HG03432 (cell line): Measurements from ENCODE around the gene EXO1.
"Not testable (repeated sequence)": the region's sequence is repeated elsewhere in the genome, so short reads cannot be mapped to it uniquely, and the experiment has no call there.

Source experiments
- ATAC-seq: cut with Tn5 transposase; IDR thresholded peaks from one replicate; pipeline ENCODE4 v1.9.1; 2021; ENCODE audit warnings: mild to moderate bottlenecking, moderate library complexity; ENCODE audit not compliant: unreplicated experiment

Gene EXO1

DNA sequence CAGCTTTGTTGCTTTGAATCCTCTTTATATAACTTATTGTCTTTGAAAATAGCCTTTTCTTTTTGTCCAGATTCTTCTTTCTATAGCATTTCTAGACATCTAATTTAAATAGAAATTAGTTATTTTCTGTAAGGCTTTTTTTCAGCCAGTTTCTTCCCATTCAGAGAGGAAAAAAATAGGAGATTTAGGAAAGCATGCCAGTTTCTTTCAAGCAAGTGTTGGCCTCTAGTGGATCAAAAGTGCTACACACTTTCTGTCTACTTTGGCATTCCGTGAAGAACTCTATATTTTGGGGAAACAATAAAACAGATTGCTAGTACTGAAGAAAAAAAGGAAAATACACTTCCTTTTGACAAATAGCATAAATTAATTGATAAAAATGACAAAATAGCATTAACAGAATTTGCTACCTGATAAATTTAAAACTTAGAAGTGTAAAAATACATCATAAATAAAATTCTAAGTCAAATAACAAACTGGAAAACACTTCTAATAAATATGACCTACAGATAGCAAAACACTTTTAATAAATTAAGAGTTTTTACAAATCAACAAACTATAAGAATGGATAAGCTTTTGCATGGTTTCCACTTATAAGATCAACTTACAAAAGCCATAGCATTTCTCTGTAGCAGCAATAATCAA is 13.1 kb upstream of the EXO1 start:
- no peak for ATAC-seq

DNA sequence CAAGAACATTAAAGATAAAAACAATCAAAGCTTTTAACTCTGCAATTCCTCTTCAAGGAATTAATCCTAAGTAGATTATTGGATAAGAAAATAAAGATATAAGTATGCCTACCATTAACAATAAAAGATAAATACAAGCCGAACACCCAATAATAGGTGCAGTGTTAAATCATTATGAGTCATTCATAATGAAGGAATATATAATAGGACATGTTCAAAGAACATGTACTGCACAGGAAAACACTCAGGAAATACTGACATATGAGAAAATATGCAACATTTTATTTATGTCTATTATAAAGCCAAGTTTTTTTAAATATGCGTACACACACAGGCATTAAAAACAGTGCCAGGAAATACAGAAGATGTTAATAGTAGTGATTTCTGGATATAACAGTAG is 11.1 kb upstream of the EXO1 start:
- no peak for ATAC-seq

DNA sequence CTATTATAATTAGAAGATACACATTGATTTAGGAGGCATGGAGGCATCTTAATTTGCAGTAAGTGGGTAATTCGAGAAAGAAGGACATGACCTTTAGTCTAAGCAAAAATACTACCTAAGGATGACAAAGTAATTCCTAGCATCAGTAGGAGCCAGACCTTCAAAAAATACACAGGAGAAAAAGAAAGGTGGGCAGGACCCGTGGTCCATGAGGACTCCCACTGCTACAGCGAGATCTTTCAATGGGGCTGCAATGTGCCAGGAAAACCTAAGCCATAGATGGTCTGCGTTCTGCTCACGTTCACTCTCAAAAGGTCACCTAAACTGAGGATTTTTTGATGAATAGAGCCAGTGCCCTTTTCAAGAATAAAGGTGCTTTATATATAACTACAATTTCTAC is 10.6 kb upstream of the EXO1 start:
- ATAC-seq = no peak

DNA sequence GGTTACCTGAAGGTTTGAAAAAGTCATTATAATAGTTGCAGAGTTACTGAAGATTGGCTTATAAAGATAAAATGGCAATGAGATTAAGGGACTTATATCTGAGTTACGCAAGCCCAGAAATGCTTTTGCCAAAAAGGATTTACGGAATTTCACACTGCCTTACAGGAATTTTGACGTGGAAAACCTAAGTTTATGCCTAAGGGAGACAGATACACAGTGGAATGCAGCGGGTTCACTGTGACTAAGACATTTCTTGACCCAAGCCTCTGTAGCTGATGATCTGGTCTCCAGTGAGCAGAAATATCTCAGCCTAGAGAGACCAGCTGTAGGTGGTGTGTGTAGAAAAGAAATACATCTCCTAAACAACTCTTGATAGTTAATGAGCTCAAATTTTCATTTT is 10.1 kb upstream of the EXO1 start:
- ATAC-seq = no peak

DNA sequence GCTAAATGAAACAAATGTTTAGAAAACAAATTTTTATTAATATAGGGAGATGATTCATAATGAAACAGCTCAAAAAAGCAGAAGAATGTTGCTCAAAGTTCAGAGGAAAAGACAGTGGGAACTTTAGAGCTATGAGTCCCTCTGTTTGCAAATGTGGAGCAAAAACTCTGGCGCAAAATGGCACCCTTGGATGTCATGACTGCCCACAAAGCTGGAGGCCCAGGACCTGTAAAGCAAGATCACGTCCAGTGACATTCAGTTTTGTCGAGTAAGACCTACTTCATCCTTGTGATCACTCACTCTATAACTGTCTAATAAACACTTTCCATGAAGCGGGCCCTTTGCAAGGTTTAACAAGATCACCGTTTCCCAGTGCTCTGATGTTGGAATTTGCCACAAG is 9.1 kb upstream of the EXO1 start:
- ATAC-seq = no peak

DNA sequence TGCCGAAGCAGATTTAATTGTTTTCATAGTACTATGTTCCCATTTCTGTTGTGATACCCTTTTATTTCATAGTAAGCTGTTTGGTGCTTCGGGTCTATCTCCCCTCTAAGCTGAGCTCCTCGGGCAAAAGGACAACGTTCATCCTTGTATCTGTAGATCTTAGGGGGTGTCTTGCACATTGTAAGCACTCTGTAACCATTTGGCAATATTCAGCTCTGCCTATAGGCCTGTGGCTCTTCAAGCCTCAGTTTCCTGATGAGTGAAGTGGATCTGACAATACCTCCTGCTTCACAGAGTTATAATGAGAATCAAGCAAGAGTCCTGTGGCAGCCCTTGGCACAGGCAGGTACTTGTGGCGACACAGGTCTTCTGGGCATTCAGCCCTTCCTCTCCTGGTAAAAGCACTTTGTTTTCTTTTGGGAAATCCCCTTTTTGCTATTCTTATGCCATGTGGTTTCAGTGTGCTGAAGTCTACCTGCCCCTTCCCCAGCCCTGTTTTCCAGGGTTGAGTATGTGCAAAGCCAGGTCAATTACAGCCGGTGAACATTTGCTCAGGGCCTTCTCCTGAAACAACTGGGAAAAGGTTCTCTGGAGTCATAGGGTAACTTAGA is 8.5 kb upstream of the EXO1 start:
- ATAC-seq = peak; percentile 74

DNA sequence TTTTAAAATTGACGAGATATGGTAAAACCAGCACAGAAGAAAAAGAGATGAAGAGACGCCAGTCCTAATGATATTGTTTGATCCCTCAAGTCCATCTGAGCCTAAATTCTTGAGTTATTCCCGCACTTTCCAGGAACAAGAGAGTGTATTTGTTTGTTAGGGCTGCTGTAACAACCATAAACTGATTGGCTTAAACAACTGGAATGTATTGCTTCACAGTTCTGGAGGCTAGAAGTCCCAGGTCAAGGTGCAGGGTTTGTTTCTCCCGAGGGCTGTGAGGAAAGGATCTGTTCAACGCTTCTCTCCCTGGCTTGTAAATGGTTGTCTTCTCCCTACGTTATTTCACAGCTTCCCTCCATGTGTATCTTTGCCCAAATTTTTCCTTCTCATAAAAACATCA is 7.8 kb upstream of the EXO1 start:
- no peak for ATAC-seq

DNA sequence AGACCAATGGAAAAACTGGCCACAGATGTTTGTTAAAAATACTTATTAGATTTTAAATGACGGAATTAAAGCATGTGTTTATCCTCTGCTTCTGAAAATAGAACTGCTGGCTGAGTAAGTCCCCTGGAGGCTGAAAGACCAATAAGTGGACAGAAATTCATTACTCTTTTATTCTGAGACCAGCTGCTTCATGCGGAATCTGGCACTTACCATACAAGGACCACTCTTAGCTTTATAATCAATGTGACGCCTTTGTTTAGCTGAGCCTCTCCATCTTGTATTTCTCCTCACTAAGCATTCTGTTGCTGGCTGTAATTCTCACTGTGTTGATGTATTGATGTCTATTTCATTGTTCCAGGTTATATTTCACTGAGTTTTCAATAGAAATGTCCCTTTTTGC is 6.3 kb upstream of the EXO1 start:
- no peak for ATAC-seq

DNA sequence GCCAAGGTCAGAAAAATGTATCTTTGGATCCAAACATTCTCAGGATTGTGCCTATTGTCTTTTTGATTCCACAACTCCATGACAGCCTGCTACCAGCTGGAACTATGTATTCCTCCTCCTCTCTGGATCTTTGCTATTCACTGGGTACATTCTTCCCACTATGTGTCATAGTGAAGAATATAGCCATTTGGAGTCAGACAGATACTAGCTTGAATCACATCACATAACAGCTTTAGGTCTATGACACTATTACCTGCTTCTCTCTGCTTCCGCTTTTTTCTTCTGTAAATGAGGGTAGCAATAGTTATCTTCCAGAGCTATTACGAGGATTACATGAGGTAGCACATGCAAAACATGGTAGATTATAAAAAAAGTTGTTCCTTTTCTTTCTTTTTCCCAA is 5.4 kb upstream of the EXO1 start:
- no peak for ATAC-seq

DNA sequence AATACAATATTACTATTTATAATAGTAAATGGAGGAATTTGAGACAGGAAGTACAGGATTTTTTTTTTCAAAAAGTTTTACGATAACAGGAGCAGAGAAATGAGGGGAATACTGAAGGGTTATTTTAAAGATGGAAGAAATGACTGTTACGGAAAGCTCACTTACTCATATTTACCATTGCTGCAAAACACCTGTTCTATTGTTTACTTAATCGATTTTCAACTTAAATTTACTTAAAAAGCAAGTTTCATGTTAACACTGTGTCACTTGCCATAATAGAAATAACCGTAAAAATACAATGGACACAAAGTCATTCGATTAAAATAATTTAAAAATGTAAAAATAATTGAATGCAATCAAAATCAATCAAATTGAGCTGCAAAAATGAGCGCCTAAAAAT is 3.4 kb upstream of the EXO1 start:
- no peak for ATAC-seq

DNA sequence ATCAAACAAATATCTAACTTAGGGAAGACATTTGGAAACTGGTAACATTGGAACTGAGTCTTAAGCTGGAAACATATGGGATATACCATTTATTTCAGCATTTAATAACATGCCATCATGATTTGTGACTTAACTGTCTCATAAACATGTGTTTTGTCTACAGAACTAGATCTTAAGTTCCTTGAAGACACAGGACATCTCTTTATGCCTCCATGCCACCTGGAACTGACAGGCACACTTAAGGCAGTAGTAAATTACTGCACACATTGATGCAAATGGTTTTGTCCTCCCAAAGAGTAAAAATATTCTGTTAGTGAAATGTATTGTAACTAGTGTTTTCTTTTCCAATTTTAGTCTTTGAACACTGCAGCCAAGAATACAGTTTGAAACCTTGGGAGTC is 1.6 kb upstream of the EXO1 start:
- ATAC-seq = no peak

DNA sequence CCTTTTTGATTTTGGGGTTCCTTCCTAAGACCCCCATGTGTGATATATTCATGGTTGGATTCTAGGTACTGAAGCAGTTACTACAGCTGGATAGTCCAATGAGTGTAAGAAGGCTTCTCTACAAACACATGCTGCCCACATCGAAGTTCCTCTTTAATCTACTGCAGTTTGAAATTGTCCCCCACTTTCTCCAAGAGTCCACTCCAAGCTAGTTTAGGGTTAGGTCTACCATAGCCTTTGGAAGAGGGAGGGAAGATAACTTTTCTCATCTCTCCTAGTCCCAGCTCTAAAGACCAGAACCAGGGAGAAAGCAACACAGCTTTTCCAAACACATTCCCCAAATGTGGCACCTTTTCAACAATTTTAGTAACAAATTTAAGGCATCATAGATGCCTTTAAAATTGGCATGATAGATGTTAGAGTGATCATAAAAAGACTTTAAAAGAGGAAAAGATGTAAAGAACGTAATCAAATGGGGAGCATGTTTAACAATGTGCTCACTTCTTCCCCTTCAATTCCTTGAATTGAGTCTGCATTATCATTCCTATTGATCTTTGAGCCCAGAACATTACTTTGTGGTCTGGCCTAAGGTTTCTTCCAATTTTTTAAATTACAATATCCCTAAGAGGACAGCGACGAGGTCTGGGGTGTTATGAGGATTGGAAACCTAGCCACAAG is 1.0 kb upstream of the EXO1 start:
- no peak for ATAC-seq

DNA sequence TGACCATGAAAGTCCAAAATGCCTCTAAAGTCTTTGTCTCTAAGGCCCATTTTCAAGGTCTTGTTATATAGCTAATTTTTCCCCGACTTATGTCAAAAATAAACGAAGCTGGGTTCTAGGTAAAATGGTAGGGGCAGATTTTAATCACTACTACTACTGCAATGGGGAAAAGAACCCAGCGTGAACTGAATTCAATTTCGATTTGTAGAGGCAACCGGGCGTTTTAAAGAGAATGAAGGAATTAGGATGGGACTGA is 536 bp upstream of the EXO1 start:
- ATAC-seq = no peak

DNA sequence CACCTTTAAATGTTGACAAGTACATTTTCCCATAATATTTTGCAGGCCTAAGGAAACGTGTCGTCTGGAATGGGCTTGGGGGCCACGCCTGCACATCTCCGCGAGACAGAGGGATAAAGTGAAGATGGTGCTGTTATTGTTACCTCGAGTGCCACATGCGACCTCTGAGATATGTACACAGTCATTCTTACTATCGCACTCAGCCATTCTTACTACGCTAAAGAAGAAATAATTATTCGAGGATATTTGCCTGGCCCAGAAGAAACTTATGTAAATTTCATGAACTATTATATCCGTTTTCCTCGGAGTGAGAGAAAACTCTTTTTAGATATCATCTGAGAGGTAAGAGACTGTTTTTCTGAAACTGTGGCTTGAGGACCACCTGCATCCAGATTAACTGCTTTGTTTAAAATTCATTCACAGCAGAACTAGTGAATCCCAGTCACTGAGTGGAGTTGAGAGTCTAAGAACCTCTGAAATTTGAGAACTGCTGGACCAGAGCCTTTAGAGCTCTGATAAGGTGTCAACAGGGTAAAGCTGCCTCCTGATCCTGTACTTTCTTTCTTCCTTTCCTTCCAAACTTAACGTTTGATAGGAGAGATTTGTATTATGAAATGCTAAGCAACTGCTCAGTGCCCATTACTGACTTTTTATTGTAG is 811 bp downstream of the EXO1 start:
- ATAC-seq = peak; percentile 4

DNA sequence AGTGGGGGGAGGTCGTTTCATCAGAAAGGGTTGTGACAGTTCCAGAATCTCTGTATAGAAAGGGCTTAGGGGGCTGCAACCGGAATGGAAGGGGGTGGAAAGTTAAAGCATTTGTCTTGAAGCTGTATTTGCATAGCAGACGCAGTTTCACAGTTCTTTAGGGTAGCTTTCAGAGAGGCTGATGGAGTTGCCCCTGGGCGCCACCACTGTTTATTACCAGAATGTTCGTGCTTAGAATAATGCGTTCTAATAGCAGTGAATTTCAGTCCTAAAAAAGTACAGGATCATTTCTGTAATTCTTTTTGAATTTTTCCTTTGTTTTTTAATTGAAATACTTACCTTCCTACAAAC is 1.3 kb downstream of the EXO1 start:
- ATAC-seq = no peak

DNA sequence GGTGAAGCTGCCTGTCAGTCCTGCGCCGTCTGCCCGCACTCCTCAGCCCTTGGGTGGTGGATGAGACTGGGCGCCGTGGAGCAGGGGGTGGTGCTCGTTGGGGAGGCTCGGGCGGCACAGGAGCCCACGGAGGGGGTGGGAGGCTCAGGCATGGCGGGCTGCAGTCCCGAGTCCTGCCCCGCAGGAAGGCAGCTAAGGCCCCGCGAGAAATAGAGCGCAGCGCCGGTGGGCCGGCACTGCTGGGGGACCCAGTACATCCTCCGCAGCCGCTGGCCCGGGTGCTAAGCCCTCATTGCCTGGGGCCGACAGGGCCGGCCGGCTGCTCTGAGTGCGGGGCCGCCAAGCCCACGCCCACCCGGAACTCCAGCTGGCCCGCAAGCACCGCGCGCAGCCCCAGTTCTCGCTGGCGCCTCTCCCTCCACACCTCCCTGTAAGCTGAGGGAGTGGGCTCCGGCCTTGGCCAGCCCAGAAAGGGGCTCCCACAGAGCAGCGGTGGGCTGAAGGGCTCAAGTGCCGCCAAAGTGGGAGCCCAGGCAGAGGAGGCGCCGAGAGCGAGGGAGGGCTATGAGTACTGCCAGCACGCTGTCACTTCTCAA is 7.6 kb downstream of the EXO1 start:
- ATAC-seq = not testable (repeated sequence)

DNA sequence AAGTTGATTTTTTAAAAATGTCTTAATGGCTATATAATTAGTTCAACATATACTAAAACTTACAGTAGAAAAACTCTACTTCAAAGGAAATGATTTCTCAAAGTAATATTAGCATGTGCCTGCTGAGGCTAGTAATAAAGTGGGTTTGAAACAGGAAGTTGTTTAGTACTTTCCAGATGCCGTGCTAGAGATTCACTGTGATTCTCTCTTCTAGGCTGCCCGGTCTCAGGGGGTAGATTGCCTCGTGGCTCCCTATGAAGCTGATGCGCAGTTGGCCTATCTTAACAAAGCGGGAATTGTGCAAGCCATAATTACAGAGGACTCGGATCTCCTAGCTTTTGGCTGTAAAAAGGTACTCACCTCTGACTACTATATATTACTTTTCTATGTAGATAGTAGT is 9.1 kb downstream of the EXO1 start:
- peak; percentile 81 for ATAC-seq

DNA sequence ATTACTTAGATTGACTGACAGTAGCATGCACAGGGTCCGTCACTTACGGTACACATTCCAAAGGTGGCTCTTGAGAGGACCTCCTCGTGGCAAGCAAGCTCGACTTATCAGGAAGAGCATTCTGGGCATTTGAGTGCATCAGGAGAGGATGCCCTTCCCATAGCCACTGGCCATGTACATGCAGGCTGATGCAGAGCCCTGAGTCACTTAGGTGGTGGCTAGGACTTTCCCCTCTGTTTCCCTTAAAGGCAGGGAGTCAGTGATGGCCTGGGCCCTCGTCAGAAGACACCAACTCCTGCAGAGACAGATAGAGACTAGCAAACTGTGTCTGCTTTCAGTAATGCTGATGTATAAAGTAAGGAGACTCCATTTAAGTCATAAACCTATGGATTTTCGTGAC is 12.9 kb downstream of the EXO1 start:
- no peak for ATAC-seq

DNA sequence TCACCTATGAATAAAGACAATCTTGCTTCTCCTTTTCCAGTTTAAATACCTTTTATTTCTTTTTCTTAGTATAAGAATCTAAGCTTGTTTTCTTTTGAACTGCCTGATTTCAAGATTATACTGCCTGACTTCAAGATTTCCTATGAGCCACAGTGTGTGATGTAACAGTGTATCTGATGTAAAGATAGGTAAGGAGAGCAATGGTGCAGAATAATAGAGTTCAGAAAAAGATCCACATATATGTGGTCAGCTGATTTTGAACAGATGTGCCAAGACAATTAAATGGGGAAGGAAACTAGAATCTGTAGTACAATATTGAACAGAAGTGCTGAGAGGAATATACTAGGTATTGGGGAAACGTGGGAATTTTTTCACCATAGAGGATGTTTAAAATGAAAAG is 21.0 kb downstream of the EXO1 start:
- no peak for ATAC-seq

DNA sequence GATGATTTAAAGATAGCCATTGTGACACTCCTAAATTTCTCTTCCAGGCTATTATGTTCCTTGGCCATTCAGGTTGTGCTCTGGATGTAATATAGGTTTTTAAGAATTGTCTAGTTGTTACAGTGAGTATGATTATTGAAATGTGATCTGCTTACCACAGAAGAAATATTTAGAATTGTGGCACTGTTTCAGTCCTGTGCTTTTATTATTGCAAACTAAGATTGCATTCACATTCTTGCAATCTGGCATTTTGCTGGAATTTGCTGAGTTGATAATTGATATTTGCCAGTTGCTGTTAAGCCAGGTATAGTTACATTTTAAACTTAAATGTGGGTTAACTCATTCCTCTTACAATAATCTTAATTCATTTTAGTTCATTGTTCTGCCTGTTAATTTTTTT is 22.3 kb downstream of the EXO1 start:
- ATAC-seq = no peak

DNA sequence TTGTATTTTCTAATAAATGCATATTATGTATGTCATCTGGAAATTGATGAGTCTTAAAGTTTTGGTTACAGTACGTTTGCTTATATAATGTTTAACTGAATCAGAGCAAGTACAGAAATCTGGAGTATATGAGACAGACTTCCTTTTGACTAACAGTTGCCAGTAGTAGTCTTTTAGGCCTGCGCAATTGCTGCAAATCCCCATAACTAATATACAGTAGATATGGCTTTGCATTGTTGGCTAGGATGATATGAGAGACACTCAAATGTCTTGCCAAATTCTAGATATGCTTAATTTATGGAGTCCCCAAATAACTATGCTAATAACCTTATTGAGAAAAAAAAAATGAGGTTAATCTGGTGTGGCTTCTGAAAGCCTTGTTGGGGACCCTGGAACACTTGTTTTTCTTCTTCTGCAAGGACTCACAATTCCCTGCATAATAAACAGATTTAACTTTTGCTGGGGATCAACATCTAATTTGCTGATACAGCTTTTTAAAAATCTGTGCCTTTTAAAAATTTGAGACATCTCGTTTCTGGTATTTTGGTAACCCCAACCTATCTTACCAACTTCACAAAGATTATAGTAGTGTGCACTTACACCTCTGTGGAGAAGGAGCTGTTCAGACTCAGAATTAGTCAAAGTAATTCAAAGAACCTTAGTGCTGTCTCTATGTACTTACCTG is 22.9 kb downstream of the EXO1 start:
- ATAC-seq = no peak

DNA sequence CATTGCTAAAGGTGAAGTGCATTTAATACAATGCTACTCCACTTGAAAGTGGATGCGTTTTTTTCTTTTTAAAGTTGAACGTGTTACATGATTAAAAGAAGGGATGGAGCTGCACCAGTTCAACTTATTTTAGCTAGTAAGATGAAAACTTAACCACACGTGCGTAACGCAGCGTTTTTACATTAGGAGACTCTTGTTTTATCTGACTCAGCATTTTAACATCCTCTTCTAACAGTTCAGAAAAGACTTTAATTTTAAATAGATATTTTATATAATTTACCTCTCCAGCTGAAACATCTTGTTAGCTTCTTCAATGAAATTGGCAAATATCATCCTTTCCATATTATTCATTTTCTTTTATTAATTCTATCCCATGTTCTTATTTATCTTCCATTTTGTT is 33.4 kb downstream of the EXO1 start:
- ATAC-seq = no peak
